Activated gamma-delta T cell treated with Interleukin-2 at 50 U/mL for 16 hours (primary cell): ENCODE data around the gene EML6.
A peak's percentile ranks its signal among the peaks of the same experiment; 100 is the strongest.
"Not testable (repeated sequence)": the region's sequence is repeated elsewhere in the genome, so short reads cannot be mapped to it uniquely, and the experiment has no call there.

Experiments
- DNase-seq: peaks from one replicate; pipeline ENCODE4 v3.0.0-alpha.2; 2020

EML6 gene

GRCh38 chr2:54975598-54976492 is 252.4 kb downstream of the EML6 start:
- DNase-seq, result no peak

GRCh38 chr2:54977149-54977548 is 253.7 kb downstream of the EML6 start:
- DNase-seq, result no peak

GRCh38 chr2:54979321-54980044 is 256.0 kb downstream of the EML6 start:
- DNase-seq, result no peak

GRCh38 chr2:54981385-54981784 is 257.9 kb downstream of the EML6 start:
- no peak for DNase-seq

GRCh38 chr2:54983345-54984220 is 260.1 kb downstream of the EML6 start:
- no peak for DNase-seq

- no peak for DNase-seq
These were observed 261.0 kb downstream of the EML6 start for GRCh38 chr2:54984476-54984875.

GRCh38 chr2:54986264-54986663 is 262.8 kb downstream of the EML6 start:
- DNase-seq, result no peak

GRCh38 chr2:54988612-54989011 is 265.1 kb downstream of the EML6 start:
- DNase-seq, result no peak

- DNase-seq, result not testable (repeated sequence)
These were observed 267.2 kb downstream of the EML6 start for GRCh38 chr2:54990694-54991093.

GRCh38 chr2:54995553-54995952 is 272.1 kb downstream of the EML6 start:
- DNase-seq, result no peak

GRCh38 chr2:54997826-54998225 is 274.4 kb downstream of the EML6 start:
- no peak for DNase-seq

- no peak for DNase-seq
These were observed 275.7 kb downstream of the EML6 start for GRCh38 chr2:54999182-54999581.

GRCh38 chr2:55000341-55000740 is 276.9 kb downstream of the EML6 start:
- no peak for DNase-seq

GRCh38 chr2:55001716-55002115 is 278.3 kb downstream of the EML6 start:
- no peak for DNase-seq

- no peak for DNase-seq
These were observed 280.5 kb downstream of the EML6 start for GRCh38 chr2:55003706-55004639.

GRCh38 chr2:55006306-55006705 is 282.8 kb downstream of the EML6 start:
- no peak for DNase-seq

GRCh38 chr2:55009277-55010060 is 286.0 kb downstream of the EML6 start:
- DNase-seq, result no peak

- peak; percentile 15 for DNase-seq
These were observed 286.7 kb downstream of the EML6 start for GRCh38 chr2:55010149-55010591.

- DNase-seq, result no peak
These were observed 287.5 kb downstream of the EML6 start for GRCh38 chr2:55010915-55011314.

- DNase-seq, result no peak
These were observed 288.6 kb downstream of the EML6 start for GRCh38 chr2:55011831-55012671.
